ENCODE measurements around the gene KCP.

- TF ChIP-seq CTCF (IDR thresholded peaks at IDR 0.05) (no peak), POLR2A (IDR thresholded peaks at IDR 0.05) (no peak)
Measured at GRCh38 chr7:128876127-128876526, 34.4 kb downstream of the KCP start.
